Iris pigment epithelial cell (primary cell): ENCODE measurements around the gene RNF144A.
"Not testable (repeated sequence)": the region's sequence is repeated elsewhere in the genome, so short reads cannot be mapped to it uniquely, and the experiment has no call there.

Experiments used
- DNase-seq: peaks from one replicate; pipeline ENCODE4 v3.0.0-alpha.2; 2011; ENCODE audit warnings: low read depth

Gene RNF144A, protein sequence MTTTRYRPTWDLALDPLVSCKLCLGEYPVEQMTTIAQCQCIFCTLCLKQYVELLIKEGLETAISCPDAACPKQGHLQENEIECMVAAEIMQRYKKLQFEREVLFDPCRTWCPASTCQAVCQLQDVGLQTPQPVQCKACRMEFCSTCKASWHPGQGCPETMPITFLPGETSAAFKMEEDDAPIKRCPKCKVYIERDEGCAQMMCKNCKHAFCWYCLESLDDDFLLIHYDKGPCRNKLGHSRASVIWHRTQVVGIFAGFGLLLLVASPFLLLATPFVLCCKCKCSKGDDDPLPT

DNA sequence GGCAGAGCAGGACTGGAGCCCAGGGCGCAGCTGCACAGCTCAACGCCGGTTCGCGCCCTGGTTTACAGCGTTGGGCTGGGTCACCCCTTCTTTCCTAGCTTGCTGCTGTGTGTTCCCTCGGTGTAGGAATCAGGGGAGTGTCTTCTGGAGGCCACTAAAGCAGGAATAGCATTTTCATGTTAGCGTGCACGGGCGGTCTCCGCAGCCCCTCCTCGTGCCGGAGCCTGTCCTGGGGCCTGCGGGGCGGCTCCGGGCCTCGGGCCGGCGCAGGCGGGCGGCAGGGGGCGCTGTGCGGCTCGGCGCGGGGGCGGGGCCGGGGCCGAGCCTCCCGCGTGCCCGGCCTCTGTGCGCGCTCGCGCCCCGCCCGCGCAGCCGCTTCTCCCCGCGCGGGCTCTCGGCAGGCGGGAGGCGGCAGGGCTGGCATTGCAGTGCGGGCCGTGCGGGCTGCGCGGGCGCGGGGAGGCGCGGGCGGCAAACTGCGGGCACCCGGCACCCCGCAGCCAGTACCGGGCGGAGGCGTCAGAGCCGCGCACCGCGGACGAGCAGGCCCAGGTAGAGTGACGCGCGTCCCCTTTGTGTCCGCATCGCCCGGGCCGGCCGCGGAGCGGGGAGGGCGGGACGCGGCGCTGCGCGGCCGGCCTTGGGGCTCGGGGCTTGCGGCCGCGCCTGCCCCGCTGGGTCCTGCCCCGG, at the start of gene RNF144A:
RNF144A (plus strand) TSS at position 342 of the 690 bp plus-strand sequence. CDS start 79,515 bp downstream, outside the sequence.
- DNase-seq, result peak; percentile 56

DNA sequence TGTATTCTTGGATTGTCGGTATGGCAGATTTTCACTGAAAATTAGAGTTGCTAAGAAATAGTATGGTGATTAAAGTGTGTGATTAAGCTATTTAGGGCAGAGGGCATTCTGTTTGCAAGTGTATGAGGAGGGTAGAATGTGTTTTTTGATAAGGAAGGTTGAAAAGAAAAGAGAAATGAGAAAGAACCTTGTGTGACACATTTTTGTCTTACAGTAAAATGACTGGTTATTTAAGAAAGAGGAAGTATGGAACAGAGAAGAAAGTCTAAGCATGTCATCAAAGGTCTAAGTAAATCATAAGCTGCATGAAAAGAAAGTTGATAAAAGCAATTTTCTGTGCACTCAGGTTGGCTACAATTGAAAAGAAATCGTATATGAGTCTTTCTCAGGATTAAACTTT, 44.8 kb upstream of the RNF144A start:
- DNase-seq, result no peak

GRCh38 chr2:6874032-6874431, 43.2 kb upstream of the RNF144A start:
- no peak for DNase-seq

DNA sequence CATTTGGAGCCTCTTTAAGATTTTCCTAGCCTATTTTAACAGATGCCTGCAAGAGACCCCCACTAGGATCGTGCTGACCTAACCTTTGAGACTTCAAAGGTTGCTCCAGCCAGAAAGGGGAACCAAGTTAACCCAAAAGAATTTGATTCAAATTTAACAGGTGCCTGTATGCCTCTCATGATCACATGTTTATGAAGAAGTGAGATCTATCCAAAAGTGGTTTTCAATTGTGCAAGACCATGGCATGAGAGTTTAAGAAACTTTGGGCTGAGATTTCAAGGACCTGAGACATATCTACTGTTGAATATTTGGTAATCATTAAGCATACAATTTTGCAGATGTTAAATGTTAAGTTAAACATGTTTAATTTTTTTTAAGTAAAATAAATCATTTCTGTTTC, 40.9 kb upstream of the RNF144A start:
- DNase-seq, result no peak

- DNase-seq, result peak; percentile 77
These were observed 39.6 kb upstream of the RNF144A start, which contains the start of gene RSAD2 for GRCh38 chr2:6877402-6878304. RSAD2 (plus strand) TSS chr2:6877777; CDS start chr2:6877801, 24 bp downstream.

DNA sequence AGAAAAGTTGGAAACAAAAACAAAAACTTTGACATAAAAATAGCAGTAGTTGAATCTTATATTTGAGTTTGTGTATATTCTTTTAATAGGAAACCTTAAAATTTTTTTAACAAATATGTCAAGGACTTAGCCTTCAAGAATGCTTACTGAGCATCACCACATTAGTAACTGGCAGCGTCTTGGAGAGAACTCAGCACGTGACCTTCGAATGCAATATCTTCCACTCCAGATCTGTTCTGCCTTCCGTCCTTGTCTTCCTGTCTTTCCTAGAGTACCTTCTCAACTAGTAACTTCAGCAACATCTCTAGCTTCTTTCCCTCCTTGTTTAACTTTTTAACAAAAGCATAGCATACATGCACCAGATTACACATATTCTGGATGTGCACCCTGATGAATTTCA, 38.7 kb upstream of the RNF144A start:
- DNase-seq, result no peak

GRCh38 chr2:6879011-6879410, 38.2 kb upstream of the RNF144A start:
- DNase-seq, result peak; percentile 20

DNA sequence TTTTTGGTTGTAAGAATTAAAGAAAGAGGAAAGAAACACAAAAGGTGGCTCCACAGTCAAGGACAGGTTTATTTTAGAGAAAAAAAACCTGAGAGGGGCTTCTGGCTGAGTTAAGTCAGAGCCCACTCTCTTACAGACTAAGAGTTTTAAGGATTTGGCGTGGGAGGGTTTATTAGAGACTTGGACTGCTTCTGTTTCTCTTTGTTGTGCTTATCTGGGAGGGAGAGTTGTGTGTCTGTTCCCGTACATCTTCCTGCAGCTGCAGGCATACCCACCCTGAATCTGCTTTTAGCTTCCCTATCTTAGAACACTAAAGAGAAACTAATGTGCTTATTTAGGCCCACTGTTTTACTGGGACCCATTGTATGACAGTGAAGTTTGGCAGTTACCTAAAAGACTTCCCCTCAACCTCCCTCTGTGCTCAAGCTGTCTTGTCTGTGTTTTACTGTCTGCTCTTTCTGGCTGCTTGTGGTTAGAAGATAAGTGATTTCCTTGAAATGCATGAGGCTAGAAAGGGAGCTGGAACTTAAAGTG, 36.9 kb upstream of the RNF144A start:
- no peak for DNase-seq

GRCh38 chr2:6881046-6881445, 36.2 kb upstream of the RNF144A start:
- DNase-seq, result no peak

DNA sequence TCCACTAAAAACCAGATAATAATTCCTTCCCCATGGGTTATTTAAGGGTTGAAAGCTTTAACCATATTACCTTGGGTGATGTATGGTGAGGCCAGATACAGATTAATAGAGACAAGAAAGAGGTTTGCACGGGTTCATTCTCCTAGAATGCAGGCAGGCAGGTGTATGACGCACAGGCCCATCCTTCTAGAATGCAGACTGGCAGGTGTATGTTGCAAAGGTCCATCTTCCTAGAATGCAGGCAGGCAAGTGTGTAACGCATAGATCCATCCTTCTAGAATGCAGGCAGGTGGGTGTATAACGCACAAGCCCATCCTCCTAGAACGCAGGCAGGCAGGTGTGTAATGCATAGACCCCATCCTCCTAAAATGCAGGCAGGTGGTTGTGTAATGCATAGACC, 35.7 kb upstream of the RNF144A start:
- no peak for DNase-seq

GRCh38 chr2:6883448-6884122, 33.6 kb upstream of the RNF144A start:
- DNase-seq, result no peak

- DNase-seq, result no peak
These were observed 31.7 kb upstream of the RNF144A start for GRCh38 chr2:6885551-6885950.

DNA sequence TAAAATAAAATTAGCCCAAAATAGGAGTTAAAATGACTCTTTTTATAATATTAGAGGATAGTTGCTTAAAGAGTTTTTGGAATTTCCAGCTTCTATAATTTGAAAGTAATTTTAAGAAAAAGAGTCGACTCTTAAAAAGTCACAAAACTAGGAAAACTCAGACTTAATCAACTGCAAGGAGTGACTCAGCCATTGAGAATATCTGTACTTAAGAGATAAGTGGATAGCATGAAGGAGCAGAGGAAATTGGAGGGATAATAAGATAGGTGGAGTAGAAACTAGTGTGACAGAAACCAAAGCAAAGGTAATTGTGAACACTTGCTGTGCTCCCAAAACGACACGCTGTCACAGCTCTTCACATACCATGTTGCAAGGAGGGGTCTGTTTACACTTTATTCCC, 31.2 kb upstream of the RNF144A start:
- no peak for DNase-seq

DNA sequence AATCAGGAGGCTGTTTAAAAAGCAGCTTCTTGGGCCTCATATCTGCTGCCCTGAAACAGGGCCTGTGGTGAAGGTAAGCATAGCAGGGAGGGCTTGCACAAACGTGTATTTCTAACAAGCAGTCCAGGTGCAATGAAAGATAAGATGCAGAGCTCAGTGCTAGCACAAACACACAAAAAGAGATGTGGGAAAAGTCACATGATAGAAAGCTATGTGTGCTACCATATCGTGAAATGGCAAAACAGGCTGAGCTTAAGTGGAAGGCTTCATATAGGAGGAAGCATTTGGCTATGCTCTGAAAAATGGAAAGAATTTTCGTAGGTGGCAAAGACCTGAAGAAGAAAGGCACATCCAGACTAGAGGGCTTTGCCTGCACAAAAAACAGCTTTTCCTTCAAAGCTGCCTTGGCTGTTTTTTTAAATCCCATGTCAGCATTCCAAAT, 29.4 kb upstream of the RNF144A start:
- no peak for DNase-seq

DNA sequence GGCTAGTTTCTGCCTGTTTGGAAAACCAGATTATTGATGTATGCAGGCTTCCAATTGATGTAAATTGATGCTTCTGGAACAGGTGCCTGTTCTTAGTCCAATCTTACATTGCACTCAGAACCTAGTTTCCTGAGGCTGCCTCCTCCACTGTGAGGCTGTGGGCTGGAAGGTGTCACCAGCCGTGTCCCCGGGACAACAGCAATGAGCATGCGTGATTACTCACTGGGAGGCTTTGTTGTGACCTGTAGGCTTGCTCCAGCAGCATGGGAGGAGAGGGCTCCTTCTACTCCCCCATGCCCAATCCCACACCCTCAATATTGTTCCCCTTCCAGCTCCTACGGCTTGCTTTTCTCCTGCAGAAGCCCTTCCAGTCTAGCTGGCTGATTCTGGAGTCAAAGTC, 28.5 kb upstream of the RNF144A start:
- DNase-seq, result no peak

- DNase-seq, result no peak
These were observed 23.2 kb upstream of the RNF144A start for GRCh38 chr2:6893876-6894482.

DNA sequence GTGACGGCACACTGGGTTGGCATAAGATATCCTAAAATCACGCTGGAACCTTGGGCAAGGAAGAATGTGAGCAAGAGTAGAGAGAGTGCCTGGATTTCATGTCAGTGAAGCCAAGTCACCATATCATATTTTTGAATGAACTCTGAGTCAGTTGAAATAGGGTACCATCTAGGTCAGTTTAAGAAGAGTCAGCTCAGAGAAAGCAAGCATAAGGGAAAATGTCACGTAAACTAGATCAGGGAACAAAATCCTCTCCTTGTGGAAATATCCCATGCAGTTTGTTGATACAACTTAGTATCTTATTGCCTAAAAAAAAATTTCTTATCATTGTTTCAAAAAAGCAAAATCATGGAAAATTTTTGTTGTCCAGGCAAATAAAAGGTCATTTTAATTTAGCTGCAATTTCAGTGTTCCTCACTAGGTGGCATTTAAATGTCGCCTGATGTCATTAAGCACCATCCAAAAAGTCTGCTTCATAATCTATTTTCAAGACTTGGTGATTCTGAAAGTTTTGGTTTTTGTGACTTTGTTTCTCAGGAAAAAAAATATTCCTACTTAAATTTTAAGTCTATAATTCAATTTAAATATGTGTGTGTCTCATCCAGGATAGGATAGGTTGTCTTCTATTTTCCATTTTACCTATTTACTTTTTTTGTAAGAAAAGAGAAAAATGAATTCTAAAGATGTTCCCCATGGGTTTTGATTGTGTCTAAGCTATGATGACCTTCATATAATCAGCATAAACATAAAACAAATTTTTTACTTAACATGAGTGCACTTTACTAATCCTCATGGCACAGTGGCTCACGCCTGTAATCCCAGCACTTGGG, 20.1 kb upstream of the RNF144A start:
- peak; percentile 49 for DNase-seq

DNA sequence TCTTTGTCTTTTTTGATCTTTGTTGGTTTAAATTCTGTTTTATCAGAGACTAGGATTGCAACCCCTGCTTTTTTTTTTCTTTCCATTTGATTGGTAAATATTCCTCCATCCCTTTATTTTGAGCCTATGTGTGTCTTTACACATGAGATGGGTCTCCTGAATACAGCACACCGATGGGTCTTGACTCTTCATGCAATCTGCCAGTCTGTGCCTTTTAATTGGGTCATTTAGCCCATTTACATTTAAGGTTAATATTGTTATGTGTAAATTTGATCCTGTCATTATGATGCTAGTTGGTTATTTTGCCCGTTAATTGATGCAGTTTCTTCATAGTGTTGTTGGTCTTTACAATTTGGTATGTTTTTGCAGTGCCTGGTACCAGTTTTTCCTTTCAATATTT, 14.6 kb upstream of the RNF144A start:
- DNase-seq, result not testable (repeated sequence)

- no peak for DNase-seq
These were observed 11.5 kb upstream of the RNF144A start for GRCh38 chr2:6905668-6906067.

DNA sequence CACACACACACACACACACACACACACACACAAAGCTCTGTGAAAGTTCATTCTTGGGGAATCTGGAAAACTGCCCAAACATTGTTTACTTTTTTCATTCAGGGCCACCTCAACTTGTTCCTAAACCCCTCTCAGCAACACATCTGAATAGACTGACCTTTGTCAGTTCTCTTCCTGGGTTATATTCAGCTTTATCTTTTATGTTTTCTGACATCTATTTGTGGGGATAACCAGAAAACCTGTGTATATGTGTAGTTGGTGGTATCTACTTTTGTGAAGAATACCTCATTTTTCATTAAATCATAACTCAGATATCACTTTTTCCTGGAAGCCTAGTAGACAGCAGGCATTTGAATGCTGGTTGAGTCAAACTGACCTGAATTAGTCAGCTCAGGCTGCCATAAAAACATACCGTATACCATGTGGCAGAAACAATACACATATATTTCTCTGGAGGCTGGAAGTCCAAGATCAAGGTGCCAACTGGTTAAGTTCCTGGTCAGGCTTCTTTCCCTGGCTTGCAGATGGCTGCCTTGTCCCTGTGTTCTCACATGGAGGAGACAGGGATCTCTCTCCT, 11.0 kb upstream of the RNF144A start:
- DNase-seq, result peak; percentile 66
